K562 (cell line): Measurements from ENCODE around the gene ZNF276. TPM values are rescaled to one million over a fixed set of nuclear protein-coding genes. Genes with fewer than 3 reads are reported as not detected.

Source experiments
- ATAC-seq: fragments of 200-7000 bp; cut with Tn5 transposase; 3 replicates; pipeline ENCODE4 v1.9.1; 2020; ENCODE audit warnings: moderate library complexity
- BruUV-seq: library from RNA; stranded (reverse); fragments of 400-500 nt; replicated peaks from 2 replicates; lab custom pipeline; 2021; lab: Mats Ljungman, UMichigan
- CTCF ChIA-PET: fragments of 300-600 bp; formaldehyde crosslinking; extraction: SDS; loops from one replicate; lab custom pipeline; 2021; ENCODE audit warnings: low intra/inter-chr PET ratio; lab: Yijun Ruan, JAX
- POLR2A ChIA-PET: fragments of 300-600, 350-650 bp; sonication (Branson Sonifier 250); formaldehyde crosslinking; extraction: SDS; loops from one replicate; lab custom pipeline; 2021; ENCODE audit warnings: antibody characterized with exemption, inconsistent platforms; lab: Yijun Ruan, JAX
- DNase-seq, 4 experiments: peaks; one replicate each; pipeline versions ENCODE4 v3.0.0 to v3.0.0-alpha.2; 2011 to 2018; ENCODE audit warnings: low spot score in 3 of 4, mixed read lengths in 3 of 4; ENCODE audit errors: extremely low read depth in 1 of 4
- FAIRE-seq: peaks from 2 replicates; lab custom pipeline; 2011; peaks lifted over from hg19 to GRCh38; lab: Jason Lieb, UNC
- H2AFZ ChIP-seq: 2 replicates; pipeline ENCODE4 v1.6.0; 2011; ENCODE audit warnings: low read depth, low read length, control low read depth, inconsistent platforms
- H3K27ac ChIP-seq: fragments of 200-600 bp; 3 replicates; pipeline ENCODE4 v1.8.0; 2011; ENCODE audit warnings: low read depth, mild to moderate bottlenecking, control low read depth, inconsistent platforms, low read length, moderate library complexity, mixed read lengths; ENCODE audit errors: extremely low read depth
- H3K27me3 ChIP-seq, 2 experiments: fragments of 300-600 bp in 1 of 2; 2 replicates in 1 of 2; 3 replicates in 1 of 2; pipeline versions ENCODE4 v1.6.0 to v1.8.0; 2011; ENCODE audit warnings: inconsistent platforms in 2 of 2, low read length in 2 of 2, mild to moderate bottlenecking in 1 of 2, mixed read lengths in 1 of 2, moderate library complexity in 1 of 2; ENCODE audit not compliant: control insufficient read depth in 2 of 2, insufficient read depth in 2 of 2
- H3K36me3 ChIP-seq: fragments of 300-600 bp; 3 replicates; pipeline ENCODE4 v1.8.0; 2011; ENCODE audit warnings: mild to moderate bottlenecking, low read length, inconsistent platforms; ENCODE audit not compliant: control insufficient read depth, insufficient read depth
- H3K4me1 ChIP-seq, 2 experiments: fragments of 200-600 bp in 1 of 2; replicated peaks in 1 of 2; 2 replicates in 1 of 2; 3 replicates in 1 of 2; pipeline versions ENCODE4 v1.5.1 to v1.8.0; 2011; ENCODE audit warnings: inconsistent platforms in 2 of 2, low read length in 2 of 2, mild to moderate bottlenecking in 1 of 2, mixed read lengths in 1 of 2, moderate library complexity in 1 of 2; ENCODE audit not compliant: control insufficient read depth in 2 of 2, insufficient read depth in 2 of 2
- H3K4me2 ChIP-seq: 2 replicates; pipeline ENCODE4 v1.6.1; 2011; ENCODE audit warnings: low read length, control low read depth, inconsistent platforms, mixed read lengths; ENCODE audit not compliant: insufficient read depth
- H3K4me3 ChIP-seq: fragments of 200-600 bp; sonication (generic), shearing (Covaris generic); 2 replicates; pipeline ENCODE4 v1.5.1; 2016; ENCODE audit warnings: control low read depth, inconsistent platforms
- H3K79me2 ChIP-seq: fragments of 200-600 bp; 3 replicates; pipeline ENCODE4 v1.8.0; 2011; ENCODE audit warnings: low read length, inconsistent platforms; ENCODE audit not compliant: control insufficient read depth, insufficient read depth
- H3K9ac ChIP-seq, 2 experiments: 2 replicates each; pipeline versions ENCODE4 v1.6.0 to v1.6.1; 2011; ENCODE audit warnings: low read depth in 2 of 2, low read length in 2 of 2, control low read depth in 1 of 2, inconsistent platforms in 1 of 2, mild to moderate bottlenecking in 1 of 2, mixed read lengths in 1 of 2; ENCODE audit not compliant: insufficient read depth in 1 of 2
- H3K9me1 ChIP-seq: one replicate; pipeline ENCODE4 v1.6.0; 2011; ENCODE audit warnings: inconsistent platforms, mild to moderate bottlenecking, low read length, moderate library complexity; ENCODE audit not compliant: control insufficient read depth, insufficient read depth
- H3K9me3 ChIP-seq: replicated peaks from 2 replicates; pipeline ENCODE4 v1.5.1; 2011; ENCODE audit warnings: low read depth, low read length, inconsistent platforms; ENCODE audit not compliant: control insufficient read depth, insufficient read depth
- H4K20me1 ChIP-seq: replicated peaks from 2 replicates; pipeline ENCODE4 v1.6.1; 2011; ENCODE audit warnings: low read length, inconsistent platforms, mixed read lengths; ENCODE audit not compliant: control insufficient read depth, insufficient read depth
- BHLHE40 ChIP-seq: IDR thresholded peaks from 2 replicates; pipeline ENCODE4 v1.6.1; 2011; ENCODE audit warnings: low read length, improper control_type of control experiment
- BRCA1 ChIP-seq, 2 experiments: fragments of 450-650 bp in 1 of 2; sonication (generic) in 1 of 2; formaldehyde crosslinking in 1 of 2; IDR thresholded peaks; 2 replicates each; pipeline versions ENCODE4 v1.5.0 to v1.6.1; 2017 to 2020; ENCODE audit warnings: mild to moderate bottlenecking in 1 of 2, missing genetic modification reagents in 1 of 2
- CHAMP1 ChIP-seq: fragments of 450-650 bp; IDR thresholded peaks from 2 replicates; pipeline ENCODE4 v1.6.1; 2016; ENCODE audit warnings: mild to moderate bottlenecking
- ETV5 ChIP-seq: sonication (generic); formaldehyde crosslinking; IDR thresholded peaks from 2 replicates; pipeline ENCODE4 v1.4.0; 2020; ENCODE audit warnings: low read depth, mild to moderate bottlenecking, missing genetic modification reagents
- FOXP1 ChIP-seq: sonication (generic); formaldehyde crosslinking; IDR thresholded peaks from 2 replicates; pipeline ENCODE4 v1.8.0; 2022; ENCODE audit warnings: mild to moderate bottlenecking, missing genetic modification reagents
- HEY1 ChIP-seq: fragments of 250-450 bp; sonication (Bioruptor Pico); IDR thresholded peaks from 2 replicates; pipeline ENCODE4 v1.5.0; 2020; ENCODE audit warnings: mild to moderate bottlenecking, moderate library complexity, borderline replicate concordance
- KAT2B ChIP-seq: IDR thresholded peaks from one replicate; pipeline ENCODE4 v1.6.1; 2012; ENCODE audit warnings: low read depth, mild to moderate bottlenecking, control low read depth, inconsistent platforms, low read length, moderate library complexity
- MCM7 ChIP-seq, 2 experiments: fragments of 450-650 bp; IDR thresholded peaks; 2 replicates each; pipeline ENCODE4 v1.6.1; 2016 to 2018
- NFIX ChIP-seq: fragments of 250-450 bp; sonication (Bioruptor Pico); IDR thresholded peaks from 2 replicates; pipeline ENCODE4 v1.4.0; 2020; ENCODE audit warnings: low read depth, mild to moderate bottlenecking, moderate library complexity
- PTBP1 ChIP-seq: fragments of 200-400 bp; formaldehyde crosslinking; IDR thresholded peaks from 2 replicates; pipeline ENCODE4 v1.6.1; 2017; ENCODE audit warnings: low read depth, low read length
- RBM22 ChIP-seq: fragments of 200-400 bp; formaldehyde crosslinking; IDR thresholded peaks from 2 replicates; pipeline ENCODE4 v1.6.1; 2018; ENCODE audit warnings: low read length, low read depth; ENCODE audit not compliant: poor library complexity, severe bottlenecking
- SAP30 ChIP-seq: fragments of 200-600 bp; sonication (generic); IDR thresholded peaks from 2 replicates; pipeline ENCODE4 v1.6.1; 2012; ENCODE audit warnings: borderline replicate concordance, low read depth, mild to moderate bottlenecking, moderate library complexity, low read length, control low read depth, inconsistent platforms; ENCODE audit not compliant: insufficient read depth, poor library complexity, severe bottlenecking
- SNRNP70 ChIP-seq: fragments of 200-400 bp; formaldehyde crosslinking; optimal IDR thresholded peaks from 2 replicates; pipeline ENCODE3; 2017; ENCODE audit warnings: low read depth, low read length
- TAF9B ChIP-seq: fragments of 450-650 bp; IDR thresholded peaks from 2 replicates; pipeline ENCODE4 v1.6.1; 2018; ENCODE audit warnings: mild to moderate bottlenecking; ENCODE audit not compliant: partially characterized antibody
- TCF3 ChIP-seq: sonication (generic); formaldehyde crosslinking; IDR thresholded peaks from 2 replicates; pipeline ENCODE4 v1.4.0; 2020; ENCODE audit warnings: mild to moderate bottlenecking, missing genetic modification reagents
- ZBTB33 ChIP-seq: sonication (generic); formaldehyde crosslinking; IDR thresholded peaks from 2 replicates; pipeline ENCODE4 v1.8.1; 2023; ENCODE audit warnings: mild to moderate bottlenecking, missing genetic modification reagents
- WGBS: fragments of 100-300 bp; shearing (Covaris generic); methylation state at CpG from one replicate; pipeline ENCODE4 v1.1.6; 2016; ENCODE audit warnings: low coverage, mixed read lengths; ENCODE audit not compliant: insufficient coverage; ENCODE audit errors: missing lambda C conversion rate; 5-methylcytosine and 5-hydroxymethylcytosine counted together
- in situ Hi-C: fragments of 300-500 bp; cut with MboI; formaldehyde crosslinking; loops from 4 replicates; pipeline ENCODE4 v1.15.0; 2018; ENCODE audit warnings: inconsistent platforms, mixed read lengths
- intact Hi-C: fragments of 100-400 bp; cut with micrococcal nuclease; formaldehyde crosslinking; loops from 2 replicates; pipeline ENCODE4 v1.14.2; 2022
- polyA plus RNA-seq, 8 experiments: library from polyadenylated mRNA; depleted of rRNA in 4 of 8; stranded (reverse) in 5 of 8; unstranded in 3 of 8; fragments of >200 nt; fragmentation: Nextera tagmentation in 2 of 8; fragmentation: Illumina TruSeq in 1 of 8; extraction: Ambion mirVana in 2 of 8; extraction: Trizol in 1 of 8; gene quantifications; 2 replicates each; pipeline versions ENCODE4 v1.2.1 to v1.2.3, GENCODE V29; 2011 to 2014; ENCODE audit warnings: inconsistent platforms in 1 of 8, missing spikeins in 1 of 8
- total RNA-seq, 7 experiments: library from RNA; depleted of rRNA in 6 of 7; stranded (reverse); fragments of >200 nt in 6 of 7; fragmentation: Illumina TruSeq in 2 of 7; extraction: Trizol in 2 of 7; gene quantifications; 2 replicates each; pipeline versions ENCODE4 v1.2.1 to v1.2.3, GENCODE V29; 2011 to 2021; ENCODE audit warnings: low replicate concordance in 1 of 7

ZNF276 gene
- total and polyA plus RNA-seq, 9 of the 15 experiments (the other 6 are each of a cell fraction or from before 2014, with no cell fraction given), result 0.49 to 43.9 (median 15.8) TPM

GRCh38 chr16:89722392-89723278 lies 1.3 kb downstream of the ZNF276 start:
- BruUV-seq, result TSS peak; percentile 43
- H3K9me1 ChIP-seq, result peaks cover 11% of the 10 kb centered on the region
- peaks cover 58% of the 10 kb centered on the region for H3K36me3 ChIP-seq
- peak overlapping the region; percentile 85 to 93 for H3K9ac ChIP-seq
- H3K79me2 ChIP-seq, result peaks cover 43% of the 10 kb centered on the region
- H3K4me3 ChIP-seq, result peak overlapping the region; percentile 98
- ATAC-seq (peak; percentile 0; the same call in 2 of the 3 replicates), DNase-seq (peak in 1 of 4 experiments; percentile 77), FAIRE-seq (peak; percentile 32)
- no peaks in the 10 kb centered on the region for H3K9me3 ChIP-seq
- CTCF ChIA-PET, result no interaction called here
- intact Hi-C loops, result no loop called here
- H3K27me3 ChIP-seq, result no peaks in the 10 kb centered on the region
- peak overlapping the region; percentile 88 for H3K27ac ChIP-seq
- in situ Hi-C loops, result no loop called here
- POLR2A ChIA-PET, result interaction anchor here (0.7 to 1.1 kb wide), 3 partner anchors 10 to 46 kb away, joined by 3 to 4 read pairs (median 3); no protein-coding TSS in a partner anchor
- WGBS, result 22% methylated on average over 52 of the region's 56 CpGs
- peaks cover 33% of the 10 kb centered on the region for H4K20me1 ChIP-seq
- peak overlapping the region; percentile 94 for H3K4me2 ChIP-seq
- no peak overlapping the region for H2AFZ ChIP-seq
- peaks cover 37 to 60% of the 10 kb centered on the region in 2 experiments for H3K4me1 ChIP-seq
- TF ChIP-seq SAP30 (no peak), CHAMP1 (no peak), BHLHE40 (0 out of 2 replicates have a peak, but pooled peaks have one; percentile 12), SNRNP70 (peak; percentile 27), TCF3 (CRISPR knock-in tag) (0 out of 2 replicates have a peak, but pooled peaks have one; percentile 15), ZBTB33 (CRISPR knock-in tag) (0 out of 2 replicates have a peak, but pooled peaks have one; percentile 3), HEY1 (no peak), FOXP1 (no peak), RBM22 (peak; percentile 52), KAT2B (no peak), BRCA1 (IDR thresholded peaks at IDR 0.05) (no peak), BRCA1 (CRISPR knock-in tag; IDR thresholded peaks at IDR 0.05) (0 out of 2 replicates have a peak, but pooled peaks have one; percentile 3), PTBP1 (0 out of 2 replicates have a peak, but pooled peaks have one; percentile 56), TAF9B (no peak), ETV5 (CRISPR knock-in tag) (peak; percentile 55; the same call in 1 of the 2 replicates), NFIX (CRISPR knock-in tag) (no peak), MCM7 (IDR thresholded peaks at IDR 0.05) (no peak)
